A673 (cell line): Measurements from ENCODE around the gene OR2G6. TPM values are rescaled to one million over a fixed set of nuclear protein-coding genes. Genes with fewer than 3 reads are reported as not detected.
"Not testable (repeated sequence)": the region's sequence is repeated elsewhere in the genome, so short reads cannot be mapped to it uniquely, and the experiment has no call there.

ENCODE experiments used
- BruUV-seq: library from RNA; stranded (reverse); fragments of 400-500 nt; replicated peaks from 2 replicates; lab custom pipeline; 2021; lab: Mats Ljungman, UMichigan
- CTCF ChIA-PET: fragments of 300-600 bp; sonication (Branson Sonifier 250); formaldehyde crosslinking; loops from one replicate; lab custom pipeline; 2022; ENCODE audit warnings: antibody characterized with exemption; lab: Charles Lee
- POLR2A ChIA-PET: fragments of 300-600 bp; sonication (Branson Sonifier 250); formaldehyde crosslinking; loops from one replicate; lab custom pipeline; 2022; ENCODE audit warnings: antibody characterized with exemption; ENCODE audit not compliant: low non-redundant PET; lab: Charles Lee
- DNase-seq: peaks from one replicate; pipeline ENCODE4 v3.0.0-alpha.2; 2015; ENCODE audit warnings: low spot score
- H3K27ac ChIP-seq: fragments of 200-600 bp; sonication (generic); 2 replicates; pipeline ENCODE4 v1.5.1; 2016; ENCODE audit warnings: mixed run types, low read depth, mild to moderate bottlenecking, mixed read lengths, antibody characterized with exemption, low read length; ENCODE audit not compliant: poor library complexity, severe bottlenecking
- H3K27me3 ChIP-seq: fragments of 200-600 bp; sonication (generic); replicated peaks from 2 replicates; pipeline ENCODE4 v1.6.1; 2017; ENCODE audit warnings: mixed run types, low read depth, mild to moderate bottlenecking, mixed read lengths, antibody characterized with exemption, low read length; ENCODE audit not compliant: insufficient read depth, poor library complexity
- H3K36me3 ChIP-seq: fragments of 200-600 bp; sonication (generic); 2 replicates; pipeline ENCODE4 v1.6.1; 2016; ENCODE audit warnings: mixed run types, mild to moderate bottlenecking, mixed read lengths, antibody characterized with exemption, low read length; ENCODE audit not compliant: insufficient read depth, poor library complexity, severe bottlenecking
- H3K4me1 ChIP-seq: fragments of 200-600 bp; sonication (generic); 2 replicates; pipeline ENCODE4 v1.6.1; 2017; ENCODE audit warnings: mixed run types, mild to moderate bottlenecking, mixed read lengths, antibody characterized with exemption, low read length; ENCODE audit not compliant: insufficient read depth, poor library complexity, severe bottlenecking
- H3K4me3 ChIP-seq: fragments of 200-600 bp; sonication (generic); 2 replicates; pipeline ENCODE4 v1.5.1; 2016; ENCODE audit warnings: low read depth, mixed run types, mild to moderate bottlenecking, mixed read lengths, low read length; ENCODE audit not compliant: poor library complexity, severe bottlenecking
- H3K9me3 ChIP-seq: fragments of 200-600 bp; sonication (generic); 2 replicates; pipeline ENCODE4 v1.6.1; 2016; ENCODE audit warnings: mixed run types, low read depth, mild to moderate bottlenecking, mixed read lengths, antibody characterized with exemption, low read length; ENCODE audit not compliant: poor library complexity, severe bottlenecking
- EZH2 ChIP-seq: fragments of 200-600 bp; sonication (generic); IDR thresholded peaks from 2 replicates; pipeline ENCODE4 v1.6.1; 2017; ENCODE audit warnings: borderline replicate concordance, low read depth, mild to moderate bottlenecking, mixed read lengths, antibody characterized with exemption, low read length; ENCODE audit not compliant: poor library complexity, severe bottlenecking
- intact Hi-C: fragments of 100-400 bp; cut with micrococcal nuclease; formaldehyde crosslinking; loops from one replicate; pipeline ENCODE4 v1.10.0; 2022; ENCODE audit not compliant: unreplicated experiment
- total RNA-seq: library from RNA; stranded (reverse); gene quantifications from 2 replicates; pipeline ENCODE4 v1.2.3, GENCODE V29; 2021
- TF ChIP-seq, protein P1 (sequence below): fragments of 300-800, 200-600 bp; sonication (generic); conservative IDR thresholded peaks from 2 replicates; pipeline ENCODE4 v1.5.1; 2017; ENCODE audit warnings: low read depth, mild to moderate bottlenecking, antibody characterized with exemption, low read length, moderate library complexity, mixed read lengths

OR2G6 gene
- total RNA-seq, 1 experiment from 2014 or later = not detected

GRCh38 chr1:248521856-248522255 is 14.0 kb downstream of the OR2G6 start:
- no peaks in the 10 kb centered on the region for H3K9me3 ChIP-seq
- ChIA-PET POLR2A (no interaction called here), CTCF (no interaction called here)
- H3K27ac ChIP-seq = no peak overlapping the region
- intact Hi-C loops = no loop called here
- no peak overlapping the region for H3K4me3 ChIP-seq
- TF ChIP-seq, protein P1, sequence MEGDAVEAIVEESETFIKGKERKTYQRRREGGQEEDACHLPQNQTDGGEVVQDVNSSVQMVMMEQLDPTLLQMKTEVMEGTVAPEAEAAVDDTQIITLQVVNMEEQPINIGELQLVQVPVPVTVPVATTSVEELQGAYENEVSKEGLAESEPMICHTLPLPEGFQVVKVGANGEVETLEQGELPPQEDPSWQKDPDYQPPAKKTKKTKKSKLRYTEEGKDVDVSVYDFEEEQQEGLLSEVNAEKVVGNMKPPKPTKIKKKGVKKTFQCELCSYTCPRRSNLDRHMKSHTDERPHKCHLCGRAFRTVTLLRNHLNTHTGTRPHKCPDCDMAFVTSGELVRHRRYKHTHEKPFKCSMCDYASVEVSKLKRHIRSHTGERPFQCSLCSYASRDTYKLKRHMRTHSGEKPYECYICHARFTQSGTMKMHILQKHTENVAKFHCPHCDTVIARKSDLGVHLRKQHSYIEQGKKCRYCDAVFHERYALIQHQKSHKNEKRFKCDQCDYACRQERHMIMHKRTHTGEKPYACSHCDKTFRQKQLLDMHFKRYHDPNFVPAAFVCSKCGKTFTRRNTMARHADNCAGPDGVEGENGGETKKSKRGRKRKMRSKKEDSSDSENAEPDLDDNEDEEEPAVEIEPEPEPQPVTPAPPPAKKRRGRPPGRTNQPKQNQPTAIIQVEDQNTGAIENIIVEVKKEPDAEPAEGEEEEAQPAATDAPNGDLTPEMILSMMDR = no peak
- TF ChIP-seq EZH2 = no peak
- H3K4me1 ChIP-seq = no peaks in the 10 kb centered on the region
- no peak for DNase-seq
- H3K27me3 ChIP-seq = no peaks in the 10 kb centered on the region
- BruUV-seq = no TSS peak
- H3K36me3 ChIP-seq = no peaks in the 10 kb centered on the region

- H3K4me3 ChIP-seq, H3K9me3 ChIP-seq, H3K4me1 ChIP-seq, DNase-seq, H3K27ac ChIP-seq, H3K36me3 ChIP-seq, CTCF ChIA-PET, POLR2A ChIA-PET, H3K27me3 ChIP-seq, BruUV-seq, intact Hi-C loops: not testable (repeated sequence)
Measured at GRCh38 chr1:248537449-248537848, 29.6 kb downstream of the OR2G6 start.

- POLR2A ChIA-PET, CTCF ChIA-PET, H3K9me3 ChIP-seq, H3K27me3 ChIP-seq, BruUV-seq, H3K4me3 ChIP-seq, intact Hi-C loops, H3K4me1 ChIP-seq, H3K27ac ChIP-seq, DNase-seq, H3K36me3 ChIP-seq: not testable (repeated sequence)
Measured at GRCh38 chr1:248547383-248547782, 39.5 kb downstream of the OR2G6 start.

- intact Hi-C loops = not testable (repeated sequence)
Measured at GRCh38 chr1:248551027-248551426, 43.2 kb downstream of the OR2G6 start.

GRCh38 chr1:248562672-248563071 is 54.8 kb downstream of the OR2G6 start, which contains the start of gene OR2T29:
Gene OR2T29 (minus strand): TSS chr1:248562772. CDS start chr1:248559491, 3,281 bp downstream.
- BruUV-seq, H3K27me3 ChIP-seq, H3K4me3 ChIP-seq, H3K36me3 ChIP-seq, DNase-seq, H3K4me1 ChIP-seq, POLR2A ChIA-PET, H3K27ac ChIP-seq, intact Hi-C loops, H3K9me3 ChIP-seq, CTCF ChIA-PET: not testable (repeated sequence)

More at GRCh38 chr1:248551027-248551426, 43.2 kb downstream of the OR2G6 start:
- H3K4me3 ChIP-seq, BruUV-seq, H3K9me3 ChIP-seq, H3K4me1 ChIP-seq, H3K27ac ChIP-seq, POLR2A ChIA-PET, CTCF ChIA-PET, H3K36me3 ChIP-seq, DNase-seq, H3K27me3 ChIP-seq: not testable (repeated sequence)

DNA sequence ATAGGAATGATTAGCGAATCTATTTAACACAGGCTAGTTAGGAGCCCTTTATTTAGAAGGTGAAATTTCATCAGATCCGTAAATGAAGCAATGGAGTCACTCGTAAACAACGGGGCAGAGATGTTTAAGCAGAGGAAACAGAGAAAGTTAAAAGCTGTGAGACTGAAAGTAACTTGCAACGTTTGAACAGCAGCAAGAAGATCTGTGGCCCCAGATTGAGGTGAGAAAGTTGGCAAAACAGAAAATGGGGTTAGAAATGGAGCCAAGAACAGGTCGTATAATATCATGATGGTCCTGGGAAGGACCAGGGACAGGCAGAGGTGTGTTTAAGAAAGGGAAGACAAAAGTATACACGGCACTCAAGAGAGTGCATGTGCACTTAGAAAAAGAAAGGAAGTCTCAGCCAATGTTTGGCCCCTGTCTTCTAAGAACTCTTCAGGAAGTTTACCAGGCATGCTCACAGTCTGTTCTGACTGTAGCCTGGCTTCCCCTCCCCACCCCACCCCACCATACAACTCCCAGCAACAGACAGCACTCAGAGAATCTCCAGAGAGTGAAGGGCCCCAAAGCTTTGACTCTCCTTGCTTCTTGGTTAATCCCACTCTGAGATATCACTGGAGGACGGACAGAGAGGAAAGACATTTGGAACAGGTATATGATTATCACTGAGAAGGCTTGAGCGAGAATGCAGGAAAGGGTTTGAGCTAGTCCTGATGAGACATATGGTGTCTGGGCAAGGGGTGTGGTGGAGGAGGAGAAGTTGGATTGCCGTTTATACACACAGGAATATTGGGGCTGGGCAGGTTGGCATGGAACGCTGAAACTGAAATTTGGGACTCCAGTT is 57.9 kb downstream of the OR2G6 start:
- POLR2A ChIA-PET, H3K36me3 ChIP-seq, BruUV-seq, H3K9me3 ChIP-seq, H3K27me3 ChIP-seq, DNase-seq, CTCF ChIA-PET, intact Hi-C loops, H3K4me3 ChIP-seq, H3K4me1 ChIP-seq, H3K27ac ChIP-seq: not testable (repeated sequence)

GRCh38 chr1:248569049-248569448 is 61.2 kb downstream of the OR2G6 start:
- H3K4me1 ChIP-seq, H3K36me3 ChIP-seq, intact Hi-C loops, DNase-seq, POLR2A ChIA-PET, H3K9me3 ChIP-seq, BruUV-seq, H3K27ac ChIP-seq, H3K27me3 ChIP-seq, CTCF ChIA-PET, H3K4me3 ChIP-seq: not testable (repeated sequence)
